Measurements from ENCODE around the gene PTH2R. TPM values are rescaled to one million over a fixed set of nuclear protein-coding genes. Genes with fewer than 3 reads are reported as not detected.
"Not testable (repeated sequence)": the region's sequence is repeated elsewhere in the genome, so short reads cannot be mapped to it uniquely, and the experiment has no call there.

Gene PTH2R
- total RNA-seq, 1 experiment from 2014 or later = 0.32 TPM

GRCh38 chr2:208437755-208438154 is 31.2 kb downstream of the PTH2R start:
- POLR2A ChIA-PET = no interaction called here
- BruUV-seq (replicated peaks) = no TSS peak
- H3K27me3 Mint-ChIP-seq (ENCODE audit: insufficient read depth, unreplicated experiment) = peaks cover 16% of the 10 kb centered on the region

GRCh38 chr2:208440716-208441115 is 34.1 kb downstream of the PTH2R start:
- BruUV-seq (replicated peaks) = no TSS peak
- Mint-ChIP-seq H3K36me3 (ENCODE audit: insufficient read depth, unreplicated experiment) (no peaks in the 10 kb centered on the region), H3K9me3 (ENCODE audit: unreplicated experiment) (no peaks in the 10 kb centered on the region), H3K4me3 (ENCODE audit: unreplicated experiment) (no peak overlapping the region), H3K27ac (ENCODE audit: unreplicated experiment) (no peak overlapping the region), H3K27me3 (ENCODE audit: insufficient read depth, unreplicated experiment) (peaks cover 16% of the 10 kb centered on the region), H3K4me1 (ENCODE audit: low read depth, unreplicated experiment) (no peaks in the 10 kb centered on the region)
- H3K36me3 ChIP-seq (ENCODE audit: control insufficient read depth, insufficient read depth, low read length) = no peaks in the 10 kb centered on the region
- no peak overlapping the region for H3K4me3 ChIP-seq (ENCODE audit: low read depth, low read length)
- no peak for DNase-seq
- H3K27me3 ChIP-seq (replicated peaks; ENCODE audit: control insufficient read depth, insufficient read depth, low read length) = no peaks in the 10 kb centered on the region
- ChIA-PET POLR2A (no interaction called here), CTCF (no interaction called here)
- H3K9me3 ChIP-seq = no peaks in the 10 kb centered on the region
- TF ChIP-seq, protein P1, sequence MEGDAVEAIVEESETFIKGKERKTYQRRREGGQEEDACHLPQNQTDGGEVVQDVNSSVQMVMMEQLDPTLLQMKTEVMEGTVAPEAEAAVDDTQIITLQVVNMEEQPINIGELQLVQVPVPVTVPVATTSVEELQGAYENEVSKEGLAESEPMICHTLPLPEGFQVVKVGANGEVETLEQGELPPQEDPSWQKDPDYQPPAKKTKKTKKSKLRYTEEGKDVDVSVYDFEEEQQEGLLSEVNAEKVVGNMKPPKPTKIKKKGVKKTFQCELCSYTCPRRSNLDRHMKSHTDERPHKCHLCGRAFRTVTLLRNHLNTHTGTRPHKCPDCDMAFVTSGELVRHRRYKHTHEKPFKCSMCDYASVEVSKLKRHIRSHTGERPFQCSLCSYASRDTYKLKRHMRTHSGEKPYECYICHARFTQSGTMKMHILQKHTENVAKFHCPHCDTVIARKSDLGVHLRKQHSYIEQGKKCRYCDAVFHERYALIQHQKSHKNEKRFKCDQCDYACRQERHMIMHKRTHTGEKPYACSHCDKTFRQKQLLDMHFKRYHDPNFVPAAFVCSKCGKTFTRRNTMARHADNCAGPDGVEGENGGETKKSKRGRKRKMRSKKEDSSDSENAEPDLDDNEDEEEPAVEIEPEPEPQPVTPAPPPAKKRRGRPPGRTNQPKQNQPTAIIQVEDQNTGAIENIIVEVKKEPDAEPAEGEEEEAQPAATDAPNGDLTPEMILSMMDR (IDR thresholded peaks at IDR 0.05; ENCODE audit: insufficient read depth in 1 of 2, low read depth in 1 of 2, low read length in 1 of 2, severe bottlenecking in 1 of 2, unreplicated experiment in 1 of 2) = no peak
- intact Hi-C loops (cut with micrococcal nuclease; ENCODE audit: unreplicated experiment) = no loop called here
- H3K4me1 ChIP-seq = no peaks in the 10 kb centered on the region

More at GRCh38 chr2:208437755-208438154, 31.2 kb downstream of the PTH2R start:
- Histone ChIP-seq H3K9me3 (no peaks in the 10 kb centered on the region), H3K4me1 (no peaks in the 10 kb centered on the region), H3K4me3 (ENCODE audit: low read depth, low read length) (no peak overlapping the region), H3K27me3 (replicated peaks; ENCODE audit: control insufficient read depth, insufficient read depth, low read length) (no peaks in the 10 kb centered on the region), H3K36me3 (ENCODE audit: control insufficient read depth, insufficient read depth, low read length) (no peaks in the 10 kb centered on the region)
- intact Hi-C loops (cut with micrococcal nuclease; ENCODE audit: unreplicated experiment) = no loop called here
- no peak for DNase-seq
- CTCF ChIA-PET = no interaction called here
- Mint-ChIP-seq H3K9me3 (ENCODE audit: unreplicated experiment) (no peaks in the 10 kb centered on the region), H3K4me1 (ENCODE audit: low read depth, unreplicated experiment) (no peaks in the 10 kb centered on the region), H3K4me3 (ENCODE audit: unreplicated experiment) (no peak overlapping the region), H3K36me3 (ENCODE audit: insufficient read depth, unreplicated experiment) (no peaks in the 10 kb centered on the region), H3K27ac (ENCODE audit: unreplicated experiment) (no peak overlapping the region)
- TF ChIP-seq, protein P1 (IDR thresholded peaks at IDR 0.05; ENCODE audit: insufficient read depth in 1 of 2, low read depth in 1 of 2, low read length in 1 of 2, severe bottlenecking in 1 of 2, unreplicated experiment in 1 of 2) = no peak

DNA sequence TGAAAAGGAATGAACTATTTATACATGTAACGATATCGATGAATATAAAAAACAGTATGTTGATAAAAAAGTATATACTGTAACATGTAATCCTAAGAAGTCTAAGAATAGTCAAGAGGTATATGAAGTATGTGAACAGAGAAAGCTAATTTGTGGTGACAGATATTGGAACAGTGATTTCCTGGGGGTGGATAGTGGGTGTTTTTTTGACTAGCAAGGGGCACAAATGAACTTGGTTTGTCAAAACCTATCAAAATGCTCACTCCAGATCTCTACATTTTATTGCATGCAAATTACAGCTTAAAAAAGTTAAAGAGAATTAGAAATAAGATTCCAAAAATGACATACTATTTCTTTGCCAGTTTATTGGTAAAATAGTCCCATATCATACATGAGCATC is 35.4 kb downstream of the PTH2R start:
- H3K4me1 ChIP-seq = no peaks in the 10 kb centered on the region
- no peak for DNase-seq
- H3K27me3 ChIP-seq (replicated peaks; ENCODE audit: control insufficient read depth, insufficient read depth, low read length) = no peaks in the 10 kb centered on the region
- TF ChIP-seq, protein P1 (IDR thresholded peaks at IDR 0.05; ENCODE audit: insufficient read depth in 1 of 2, low read depth in 1 of 2, low read length in 1 of 2, severe bottlenecking in 1 of 2, unreplicated experiment in 1 of 2) = no peak
- Mint-ChIP-seq H3K27me3 (ENCODE audit: insufficient read depth, unreplicated experiment) (peaks cover 8% of the 10 kb centered on the region), H3K27ac (ENCODE audit: unreplicated experiment) (no peak overlapping the region), H3K4me1 (ENCODE audit: low read depth, unreplicated experiment) (no peaks in the 10 kb centered on the region), H3K36me3 (ENCODE audit: insufficient read depth, unreplicated experiment) (no peaks in the 10 kb centered on the region), H3K9me3 (ENCODE audit: unreplicated experiment) (no peaks in the 10 kb centered on the region), H3K4me3 (ENCODE audit: unreplicated experiment) (no peak overlapping the region)
- no peaks in the 10 kb centered on the region for H3K9me3 ChIP-seq
- POLR2A ChIA-PET = no interaction called here
- BruUV-seq (replicated peaks) = no TSS peak
- intact Hi-C loops (cut with micrococcal nuclease; ENCODE audit: unreplicated experiment) = no loop called here
- H3K36me3 ChIP-seq (ENCODE audit: control insufficient read depth, insufficient read depth, low read length) = no peaks in the 10 kb centered on the region
- H3K4me3 ChIP-seq (ENCODE audit: low read depth, low read length) = no peak overlapping the region
- CTCF ChIA-PET = no interaction called here

DNA sequence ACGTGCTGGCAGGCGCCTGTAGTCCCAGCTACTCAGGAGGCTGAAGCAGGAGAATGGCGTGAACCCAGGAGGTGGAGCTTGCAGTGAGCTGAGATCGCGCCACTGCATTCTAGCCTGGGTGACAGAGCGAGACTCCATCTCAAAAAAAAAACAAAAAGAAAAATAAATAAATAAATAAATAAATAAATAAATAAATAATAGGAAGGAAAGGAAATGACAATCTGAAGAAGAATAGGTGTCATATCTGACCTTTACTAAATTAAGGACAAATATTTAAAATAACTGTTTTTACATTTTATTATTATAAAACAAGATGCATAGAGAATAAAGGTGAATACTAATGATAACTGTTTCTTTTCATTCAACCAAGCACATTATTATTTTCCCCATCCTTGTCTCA is 40.9 kb downstream of the PTH2R start:
- H3K9me3 Mint-ChIP-seq (ENCODE audit: unreplicated experiment); BruUV-seq (replicated peaks); H3K27me3 ChIP-seq (replicated peaks; ENCODE audit: control insufficient read depth, insufficient read depth, low read length); H3K4me3 ChIP-seq (ENCODE audit: low read depth, low read length); H3K9me3 ChIP-seq; H3K36me3 ChIP-seq (ENCODE audit: control insufficient read depth, insufficient read depth, low read length); H3K27me3 Mint-ChIP-seq (ENCODE audit: insufficient read depth, unreplicated experiment); H3K4me3 Mint-ChIP-seq (ENCODE audit: unreplicated experiment); H3K27ac Mint-ChIP-seq (ENCODE audit: unreplicated experiment); H3K4me1 ChIP-seq; CTCF ChIA-PET; H3K4me1 Mint-ChIP-seq (ENCODE audit: low read depth, unreplicated experiment); POLR2A ChIA-PET; H3K36me3 Mint-ChIP-seq (ENCODE audit: insufficient read depth, unreplicated experiment); DNase-seq; intact Hi-C loops (cut with micrococcal nuclease; ENCODE audit: unreplicated experiment): not testable (repeated sequence)

Data from Caco-2 (cell line).